ENCODE data around the gene RANBP1.
A peak's percentile ranks its signal among the peaks of the same experiment; 100 is the strongest.
"Not testable (repeated sequence)": the region's sequence is repeated elsewhere in the genome, so short reads cannot be mapped to it uniquely, and the experiment has no call there.

Gene RANBP1

DNA sequence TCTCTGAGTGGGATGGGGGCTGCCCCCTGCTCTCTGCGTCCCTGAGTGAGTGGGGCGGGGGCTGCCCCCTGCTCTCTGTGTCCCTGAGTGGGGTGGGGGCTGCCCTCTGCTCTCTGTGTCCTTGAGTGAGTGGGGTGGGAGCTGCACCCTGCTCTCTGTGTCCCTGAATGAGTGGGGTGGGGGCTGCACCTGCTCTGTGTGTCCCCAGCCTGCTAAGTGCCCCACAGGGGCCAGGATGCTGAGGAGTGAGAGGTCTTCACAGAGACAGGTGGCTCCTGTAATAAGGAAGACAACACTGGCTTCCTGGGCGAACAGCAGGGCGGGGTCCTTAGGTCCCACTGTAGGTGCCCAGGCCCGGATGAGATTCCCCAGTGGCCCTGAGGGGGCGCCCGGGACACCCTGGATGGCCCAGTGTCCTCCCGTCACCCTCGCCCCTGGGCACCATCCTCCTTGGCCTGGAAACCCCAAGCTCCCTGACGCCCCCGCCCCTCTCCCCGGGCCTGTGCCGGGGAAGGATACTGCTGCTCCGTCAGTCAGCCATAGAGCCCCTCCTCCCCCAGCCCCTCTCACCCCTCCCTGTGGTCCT lies 38.8 kb downstream of the RANBP1 start:
- no peak for DNase-seq (ENCODE audit: low spot score)

DNA sequence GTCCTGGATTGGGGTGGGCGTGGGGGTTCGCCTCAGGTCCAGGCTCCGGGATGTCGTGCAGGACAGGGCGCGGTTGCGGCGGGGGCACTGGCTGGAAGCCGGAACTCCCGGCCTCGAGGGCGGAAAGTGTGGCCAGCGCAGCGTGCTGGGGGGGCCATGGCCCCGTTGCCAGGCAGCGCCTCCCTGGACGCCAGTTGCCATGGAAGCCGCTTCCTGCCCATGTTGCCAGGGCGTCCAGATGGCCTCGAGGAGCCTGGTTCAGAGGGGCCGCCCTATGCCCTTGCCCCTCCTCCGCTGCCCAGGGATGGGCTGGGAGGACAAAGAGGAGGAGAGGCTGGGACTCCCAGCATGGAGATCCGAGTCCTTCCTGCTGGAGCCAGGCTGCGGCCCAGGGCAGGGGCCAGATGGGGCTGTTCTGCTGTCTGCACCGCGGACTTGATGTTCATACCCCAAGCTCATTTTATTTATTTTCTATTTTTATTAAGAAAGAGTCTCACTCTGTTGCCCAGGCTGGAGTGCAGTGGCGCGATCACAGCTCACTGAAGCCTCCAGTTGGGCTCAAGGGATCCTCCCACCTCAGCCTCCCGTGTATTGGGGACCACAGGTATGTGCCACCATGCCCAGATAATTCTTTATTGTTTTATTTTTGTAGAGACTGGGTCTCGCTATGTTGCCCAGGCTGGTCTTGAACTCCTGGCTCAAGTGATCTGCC lies 39.6 kb downstream of the RANBP1 start:
- DNase-seq (ENCODE audit: low spot score): no peak

DNA sequence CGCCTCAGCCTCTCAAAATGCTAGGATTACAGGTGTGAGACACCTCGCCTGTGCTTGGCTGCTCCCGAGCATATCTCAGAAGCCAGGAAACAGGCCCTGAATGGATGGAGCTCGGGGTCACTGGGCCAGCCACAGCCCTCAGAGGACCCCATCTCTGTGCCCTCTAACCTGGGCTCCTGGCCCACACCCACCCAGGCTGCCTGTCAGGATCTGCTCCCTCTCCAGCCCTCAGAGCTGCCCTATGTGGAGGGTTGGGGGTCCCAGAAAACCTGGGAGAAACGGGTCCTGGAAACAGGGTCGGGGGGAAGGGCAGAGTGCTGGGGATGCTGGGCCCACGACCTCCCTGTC lies 40.1 kb downstream of the RANBP1 start:
- no peak for DNase-seq (ENCODE audit: low spot score)

DNA sequence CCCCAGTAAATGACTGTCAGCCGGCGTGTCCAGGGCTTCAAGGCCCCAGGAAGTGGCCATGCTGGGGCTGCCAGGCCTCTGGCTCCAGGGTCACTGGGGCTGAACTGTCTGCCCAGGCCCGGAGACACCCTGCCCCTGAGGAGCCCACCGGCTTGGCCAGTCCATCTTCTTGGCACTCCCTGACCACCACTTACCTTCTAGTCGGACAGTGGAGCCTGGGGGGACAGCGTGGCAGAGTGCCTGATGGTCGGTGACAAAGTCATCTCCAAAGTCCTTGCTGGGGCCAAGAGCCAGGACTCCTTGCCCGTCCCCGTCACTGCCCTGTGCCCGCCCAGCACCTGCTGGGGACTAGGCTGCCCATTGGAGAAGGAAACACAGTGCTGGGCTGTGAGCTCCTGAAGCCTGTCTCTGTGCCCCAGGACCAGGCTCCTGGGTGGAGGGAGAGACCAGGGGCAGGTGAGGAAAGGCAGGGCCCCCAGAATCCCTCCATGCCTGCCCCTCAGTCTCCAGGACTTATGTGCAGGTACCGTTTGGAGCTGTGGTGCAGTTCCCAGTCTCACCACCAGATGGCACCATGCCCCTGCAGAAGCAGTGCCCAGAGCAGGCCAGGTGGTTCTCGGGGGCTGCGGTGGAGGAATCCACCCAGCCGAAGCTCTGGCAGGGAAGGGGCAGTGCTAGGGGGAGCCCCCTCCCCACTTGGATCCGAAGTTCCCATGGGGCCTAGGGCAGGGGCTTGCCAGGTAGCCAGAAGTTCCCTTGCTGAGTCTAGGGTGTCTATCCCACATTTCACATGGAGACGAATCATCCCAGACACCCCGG lies 40.9 kb downstream of the RANBP1 start:
- DNase-seq (ENCODE audit: low spot score): peak; percentile 77

DNA sequence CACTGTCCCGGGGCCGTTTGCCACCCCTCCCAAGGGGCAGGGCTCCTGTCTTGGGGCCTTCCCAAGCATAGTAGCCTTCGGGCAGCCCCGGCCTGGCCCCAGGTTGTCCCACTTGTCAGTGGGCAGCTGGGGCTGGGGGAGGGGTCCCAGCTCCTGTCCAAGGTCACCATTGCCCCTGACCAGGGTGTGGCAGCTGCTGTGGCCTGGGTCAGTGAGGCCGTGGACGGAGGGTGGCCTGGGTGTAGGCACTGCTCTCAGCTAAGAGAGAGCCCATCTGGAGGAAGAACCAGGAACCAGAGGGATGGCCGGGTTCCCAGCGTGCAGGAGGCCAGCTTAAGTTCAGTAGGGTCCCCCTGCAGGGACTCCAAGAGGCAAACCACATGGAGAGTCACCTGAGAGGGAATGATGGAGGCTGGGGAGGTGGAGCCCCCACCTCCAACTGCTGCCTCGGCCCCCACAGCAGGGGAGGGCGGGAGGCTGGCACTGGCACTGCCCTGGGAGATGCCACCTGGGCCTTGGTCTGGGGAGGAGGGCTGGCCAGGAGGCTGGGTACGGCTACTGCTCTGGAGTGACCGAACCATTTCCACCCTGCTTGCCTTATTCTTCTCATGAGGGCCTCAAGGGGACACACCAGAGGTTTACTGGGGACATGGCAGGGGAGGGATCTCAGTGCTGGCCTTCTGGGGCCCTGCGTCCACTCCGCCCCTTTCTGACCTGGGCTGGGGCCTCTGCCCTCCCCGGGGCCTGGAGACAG lies 41.7 kb downstream of the RANBP1 start:
- DNase-seq (ENCODE audit: low spot score): no peak

DNA sequence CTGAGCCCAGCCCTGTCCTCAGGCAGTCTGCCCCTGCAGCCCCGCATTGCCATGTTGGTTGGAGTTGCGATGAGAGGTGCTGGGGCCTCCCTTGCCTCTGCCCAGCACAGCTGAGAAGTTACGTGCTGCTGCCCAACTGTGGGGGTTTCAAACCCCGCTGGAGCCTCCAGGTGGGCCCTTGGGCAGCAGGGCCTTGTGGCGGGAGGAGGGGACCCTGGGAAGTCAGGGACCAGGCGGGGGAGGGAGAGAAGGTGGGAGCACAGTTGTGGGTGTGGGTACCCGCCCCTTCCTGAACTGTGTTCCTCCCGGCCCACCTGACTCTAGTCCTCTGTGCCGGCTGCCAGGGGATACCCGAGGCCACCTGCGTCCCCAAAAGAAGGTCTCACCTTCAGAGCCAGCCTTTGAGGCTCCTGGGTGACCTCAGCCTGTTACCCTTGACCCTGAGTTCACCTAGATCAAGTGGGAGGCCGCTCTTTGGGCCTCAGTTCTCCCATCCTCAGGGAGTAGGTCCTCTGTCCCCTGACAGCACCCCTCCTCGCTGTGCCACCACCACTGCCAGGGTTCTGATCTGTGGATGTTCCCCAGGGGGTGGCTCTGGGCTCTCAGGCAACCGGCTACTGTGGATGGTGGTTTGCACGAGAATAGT lies 42.6 kb downstream of the RANBP1 start:
- DNase-seq (ENCODE audit: low spot score): no peak

DNA sequence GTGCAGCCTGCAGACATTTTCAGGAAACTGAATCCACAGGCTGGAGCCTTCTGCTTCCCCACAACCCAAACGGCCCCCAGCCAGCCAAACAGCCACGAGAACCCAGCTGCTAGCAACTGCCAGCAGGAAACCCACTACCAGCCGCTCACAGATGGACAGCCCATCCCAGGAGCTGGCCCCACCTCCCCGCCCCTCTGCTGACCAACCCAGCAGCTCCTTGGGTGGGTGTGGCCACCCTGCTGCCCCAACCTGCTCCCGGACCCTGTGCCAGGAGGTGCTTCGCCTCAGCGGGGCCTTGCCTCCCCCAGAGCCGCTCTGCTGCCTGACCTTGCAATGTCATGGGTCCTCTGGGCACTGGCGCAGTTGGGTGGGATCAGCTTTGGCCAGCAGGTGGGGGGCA lies 43.2 kb downstream of the RANBP1 start:
- no peak for DNase-seq (ENCODE audit: low spot score)

DNA sequence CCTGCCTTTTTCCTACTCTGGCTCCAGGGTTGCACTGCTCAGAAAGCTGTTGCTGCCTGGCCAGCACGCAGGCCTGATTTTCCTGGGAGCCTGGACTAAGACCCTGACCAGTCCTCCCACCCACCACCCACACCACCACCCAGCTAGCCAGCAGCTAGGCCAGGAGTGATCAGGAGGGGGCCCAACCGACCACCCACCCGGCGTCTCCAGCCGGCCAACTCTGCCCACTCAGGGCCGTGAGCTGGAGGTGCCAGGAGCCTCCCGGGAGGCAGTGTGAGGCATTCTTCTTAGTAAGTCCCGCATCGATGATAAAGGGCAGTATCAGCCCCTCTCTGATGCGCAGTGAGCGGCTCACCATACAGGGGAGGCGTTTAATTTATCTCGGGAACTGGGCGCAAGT lies 43.6 kb downstream of the RANBP1 start:
- not testable (repeated sequence) for DNase-seq (ENCODE audit: low spot score)

DNA sequence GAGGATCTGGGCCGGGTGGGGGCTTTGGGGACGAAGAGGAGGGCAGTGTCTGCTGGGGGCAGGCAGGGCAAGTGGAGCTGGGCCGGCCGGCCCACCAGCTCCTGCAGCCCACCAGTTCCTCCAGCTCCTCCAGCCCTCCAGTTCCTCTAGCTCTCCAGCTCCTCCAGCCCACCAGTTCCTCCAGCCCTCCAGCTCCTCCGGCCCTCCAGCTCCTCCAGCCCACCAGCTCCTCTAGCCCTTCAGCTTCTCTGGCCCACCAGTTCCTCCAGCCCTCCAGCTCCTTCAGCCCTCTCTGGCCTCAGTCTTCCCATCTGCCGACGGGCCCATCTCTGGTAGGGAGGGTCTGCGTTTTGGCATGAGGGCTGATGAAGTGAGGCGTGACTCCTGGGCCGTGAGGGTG lies 44.1 kb downstream of the RANBP1 start:
- DNase-seq (ENCODE audit: low spot score): no peak

DNA sequence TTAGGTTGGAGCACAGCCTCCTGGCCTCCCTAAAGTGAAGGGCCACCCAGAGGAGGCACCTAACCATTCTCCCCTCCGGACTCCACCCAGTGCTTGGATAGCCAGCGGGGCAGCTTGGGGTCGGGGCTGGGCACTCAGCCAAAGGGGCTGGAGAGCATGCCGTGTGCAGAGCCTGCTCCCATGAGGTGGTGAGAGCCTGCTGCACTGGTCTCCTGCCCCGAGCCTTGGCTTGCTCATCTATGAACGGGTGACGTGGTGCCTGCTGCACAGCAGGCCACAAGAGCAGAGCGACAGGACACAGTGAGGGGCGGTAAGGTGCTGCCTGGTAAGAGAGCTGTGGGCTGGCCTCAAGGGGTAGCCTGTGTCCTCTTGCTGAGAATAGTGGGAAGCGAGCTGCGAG lies 49.0 kb downstream of the RANBP1 start:
- DNase-seq (ENCODE audit: low spot score): no peak

DNA sequence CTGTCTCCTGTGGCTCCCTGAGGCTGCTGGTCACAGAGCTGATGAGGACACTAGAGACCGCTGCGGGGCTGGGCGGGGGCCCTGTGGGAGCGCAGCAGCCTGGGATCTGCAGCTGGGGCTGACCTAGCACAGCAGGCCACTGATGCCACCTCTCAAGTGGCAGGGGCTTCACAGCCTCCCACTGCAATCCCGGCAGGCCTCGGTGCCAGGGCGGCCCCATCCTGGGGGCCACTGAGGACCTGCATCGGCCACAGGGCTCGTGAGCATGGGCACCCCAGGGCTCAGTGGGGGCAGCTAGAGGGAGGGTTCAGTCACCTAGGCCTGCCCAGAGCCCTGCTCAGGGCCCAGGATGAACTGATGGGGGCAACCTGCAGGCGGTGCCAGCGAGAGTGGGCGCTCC lies 49.5 kb downstream of the RANBP1 start:
- no peak for DNase-seq (ENCODE audit: low spot score)

DNA sequence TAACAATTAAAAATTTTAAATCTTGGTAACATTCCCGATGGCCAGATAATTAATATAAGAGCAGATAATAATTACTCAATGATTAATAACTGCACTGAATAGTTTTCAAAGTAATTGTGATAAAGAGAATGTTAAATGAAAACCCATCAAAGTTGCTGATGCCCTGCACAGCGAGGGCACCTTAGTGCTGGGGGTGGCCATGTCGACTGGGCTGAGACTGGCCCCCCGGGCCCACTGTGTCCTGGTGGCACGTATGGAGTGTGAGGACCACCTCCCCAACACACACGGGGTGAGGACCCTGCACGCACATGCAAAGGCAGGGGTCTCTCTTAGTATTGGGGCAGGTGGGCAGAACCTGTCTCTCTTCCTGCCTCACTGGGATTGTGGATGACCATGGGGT lies 50.0 kb downstream of the RANBP1 start:
- DNase-seq (ENCODE audit: low spot score): no peak

DNA sequence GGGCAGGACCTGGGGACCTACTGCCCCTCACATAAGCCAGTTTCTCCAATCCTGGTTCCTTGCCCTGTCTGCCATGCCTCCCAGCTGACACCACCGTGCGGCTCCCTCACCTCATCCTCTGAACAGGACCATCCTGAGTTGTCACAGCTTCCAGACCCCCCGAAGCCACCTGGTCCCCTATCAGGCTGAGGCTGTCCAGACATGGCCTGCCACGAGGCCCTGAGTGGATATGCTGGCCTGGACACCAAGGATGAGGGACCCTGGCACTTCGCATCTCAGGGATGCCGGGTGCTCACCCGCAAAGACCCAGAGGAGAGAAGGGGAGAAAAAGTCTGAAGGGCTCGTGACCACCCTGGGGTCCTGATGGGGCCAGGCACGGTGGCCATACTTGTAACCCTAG lies 50.8 kb downstream of the RANBP1 start:
- no peak for DNase-seq (ENCODE audit: low spot score)

DNA sequence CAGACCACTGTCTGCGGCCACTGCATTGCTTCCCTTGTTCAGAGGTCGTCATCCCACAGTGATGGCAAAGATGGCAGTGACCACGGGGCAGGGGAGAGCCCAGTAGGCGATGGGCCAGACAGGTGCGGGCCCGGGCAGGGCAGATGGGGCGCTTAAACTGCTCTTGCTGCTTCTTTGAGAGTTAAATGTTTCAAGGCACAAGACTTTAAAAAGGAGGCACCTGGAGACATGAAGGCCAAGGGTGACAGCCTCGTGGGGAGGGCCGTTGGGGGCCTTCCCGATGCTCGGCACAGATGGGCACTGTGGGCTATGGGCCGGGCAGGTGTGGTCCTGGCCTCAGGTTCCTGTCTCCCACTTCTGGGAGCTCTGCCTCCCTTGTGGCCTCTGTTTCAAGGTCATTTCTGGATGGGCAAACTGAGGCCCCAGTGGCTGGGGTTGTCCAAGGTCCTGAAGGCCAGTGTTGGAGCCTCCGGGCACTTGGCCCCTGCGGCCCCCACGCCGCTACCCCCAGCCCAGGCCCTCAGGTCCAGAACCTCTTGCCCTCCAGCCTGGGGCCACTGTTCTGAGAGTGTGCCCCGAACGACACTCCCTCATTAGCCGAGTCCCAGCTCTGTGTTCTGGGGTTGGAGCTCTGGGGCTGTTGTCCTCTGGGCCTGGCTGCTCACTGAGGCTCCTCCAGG lies 51.9 kb downstream of the RANBP1 start:
- no peak for DNase-seq (ENCODE audit: low spot score)

DNA sequence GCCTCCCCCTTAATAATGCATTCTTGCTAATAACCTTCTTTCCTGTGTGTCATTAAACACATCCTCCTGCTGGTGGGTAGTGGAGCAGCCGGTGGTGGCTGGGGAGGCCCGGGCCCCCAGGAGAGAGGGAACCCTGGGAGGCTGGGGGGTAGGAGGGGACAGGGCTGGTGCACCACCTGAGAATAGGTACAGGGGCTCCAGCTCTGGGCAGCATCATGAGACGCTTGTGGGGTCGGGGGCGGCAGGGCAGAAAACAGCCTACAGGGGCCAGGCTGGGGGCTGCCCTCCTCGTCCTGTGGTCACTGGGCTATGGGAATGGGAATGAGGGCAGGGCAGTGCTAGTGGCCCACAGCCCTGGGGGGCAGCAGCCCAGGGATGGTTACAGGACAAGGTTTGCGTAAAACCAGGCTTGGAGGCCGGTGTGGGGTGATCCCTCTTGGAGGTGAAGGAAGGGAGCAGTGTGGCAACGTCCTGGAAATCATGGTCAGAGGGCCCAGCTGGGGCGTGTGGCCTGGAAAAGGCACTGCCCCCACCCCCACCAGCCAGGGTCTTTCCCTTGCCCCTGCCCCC lies 53.4 kb downstream of the RANBP1 start:
- DNase-seq (ENCODE audit: low spot score): no peak

DNA sequence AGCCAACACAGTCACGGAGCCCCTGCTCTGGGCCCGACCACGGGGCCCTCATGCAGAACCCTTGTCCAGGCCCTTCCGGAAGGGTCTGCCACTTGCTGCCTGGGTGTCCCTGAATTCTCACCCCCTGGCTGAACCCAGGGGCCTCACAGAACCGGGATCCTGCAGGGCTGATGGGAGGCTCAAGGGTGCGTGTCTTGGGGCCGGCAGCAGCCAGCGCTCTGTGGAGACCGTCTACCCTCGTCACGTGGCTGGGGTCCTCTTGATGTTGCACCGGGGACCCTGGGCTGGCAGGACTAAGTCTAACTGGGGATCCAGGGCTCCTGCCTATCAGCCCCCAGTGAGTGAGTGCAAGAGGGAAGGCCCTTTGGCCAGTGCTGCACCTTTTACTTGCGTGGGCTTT lies 54.3 kb downstream of the RANBP1 start:
- no peak for DNase-seq (ENCODE audit: low spot score)

DNA sequence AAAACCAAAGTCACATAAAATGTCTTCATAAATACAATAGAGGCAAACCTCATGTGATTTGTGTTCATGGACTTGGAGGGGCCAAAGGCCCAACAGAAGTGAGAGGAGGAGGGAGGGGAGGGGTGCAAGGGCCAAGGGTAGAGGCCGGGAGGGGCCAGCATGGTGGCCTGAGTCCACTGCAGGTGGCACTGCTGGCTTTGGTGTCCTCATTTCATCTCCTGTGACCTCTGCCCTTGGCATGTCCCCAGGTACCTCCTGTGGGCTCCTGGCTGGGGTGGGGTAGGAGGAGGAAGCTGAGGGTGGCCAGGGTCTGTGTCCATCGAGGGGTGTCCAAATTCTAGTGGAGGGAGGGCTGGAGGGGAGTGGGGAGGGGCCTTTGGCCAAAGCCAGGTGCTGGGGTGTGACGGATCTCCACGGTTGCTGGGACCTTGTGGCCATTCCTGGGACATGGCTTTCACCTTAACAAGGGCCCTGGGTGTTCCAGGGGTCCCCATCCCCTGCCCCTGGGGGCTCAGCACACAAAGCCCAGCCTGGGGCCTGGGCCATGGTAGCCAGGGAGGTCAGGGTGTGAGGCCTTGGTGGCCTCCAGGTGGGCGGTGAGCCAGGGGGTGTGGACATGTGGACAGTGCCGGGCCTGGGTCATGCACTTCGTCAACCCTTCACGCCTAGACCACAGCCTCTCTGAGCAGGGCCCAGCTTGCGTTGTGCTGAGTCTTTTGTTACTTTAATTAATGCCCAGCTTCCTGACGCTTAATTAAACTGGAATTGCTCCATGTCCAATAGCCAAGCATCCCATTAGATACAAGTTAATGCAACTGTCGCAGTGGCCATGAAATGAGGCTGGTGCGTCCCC lies 55.6 kb downstream of the RANBP1 start:
- no peak for DNase-seq (ENCODE audit: low spot score)

DNA sequence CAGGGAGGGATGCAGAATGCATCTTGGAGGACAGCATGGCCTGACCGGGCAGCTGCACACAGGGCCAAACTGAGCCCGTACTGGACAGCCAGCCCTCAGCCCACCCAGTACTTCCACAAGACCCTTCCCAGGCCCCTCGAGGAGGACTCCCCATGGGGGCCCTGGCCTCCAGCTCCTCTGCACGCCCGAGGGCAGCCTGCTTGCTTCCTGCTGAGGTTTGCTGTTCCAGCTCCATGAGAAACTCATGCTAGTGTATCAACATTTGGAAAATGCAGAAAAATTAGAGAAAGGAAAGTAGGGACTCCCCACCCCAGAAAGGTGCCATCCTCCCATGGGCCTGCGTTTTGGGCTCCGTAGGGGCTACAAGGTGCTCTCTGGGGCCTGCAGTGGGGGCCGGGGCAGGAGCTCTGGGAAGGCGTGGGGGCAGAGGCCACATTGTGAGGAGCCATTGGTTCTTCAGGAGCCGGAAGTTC lies 56.3 kb downstream of the RANBP1 start:
- DNase-seq (ENCODE audit: low spot score): no peak

DNA sequence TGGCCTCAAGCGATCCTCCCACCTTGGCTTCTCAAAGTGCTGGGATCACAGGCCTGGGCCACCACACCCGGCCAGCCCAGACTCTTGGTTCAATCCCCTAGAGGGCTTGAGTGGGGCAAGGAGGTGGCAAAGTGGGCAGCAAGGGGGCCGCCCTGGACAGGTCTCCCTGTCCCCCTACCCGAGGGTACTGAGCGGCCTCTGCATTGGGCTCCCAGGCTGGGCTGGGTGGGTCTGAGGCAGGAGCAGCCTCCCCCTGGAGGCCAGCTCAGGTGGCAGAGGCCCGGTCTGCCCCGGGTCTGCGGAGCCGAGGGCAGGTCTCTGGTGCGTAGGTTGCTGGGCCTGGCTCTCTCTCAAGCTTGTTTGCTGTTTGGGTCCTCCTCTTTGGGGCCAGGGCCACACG lies 57.3 kb downstream of the RANBP1 start:
- DNase-seq (ENCODE audit: low spot score): no peak

DNA sequence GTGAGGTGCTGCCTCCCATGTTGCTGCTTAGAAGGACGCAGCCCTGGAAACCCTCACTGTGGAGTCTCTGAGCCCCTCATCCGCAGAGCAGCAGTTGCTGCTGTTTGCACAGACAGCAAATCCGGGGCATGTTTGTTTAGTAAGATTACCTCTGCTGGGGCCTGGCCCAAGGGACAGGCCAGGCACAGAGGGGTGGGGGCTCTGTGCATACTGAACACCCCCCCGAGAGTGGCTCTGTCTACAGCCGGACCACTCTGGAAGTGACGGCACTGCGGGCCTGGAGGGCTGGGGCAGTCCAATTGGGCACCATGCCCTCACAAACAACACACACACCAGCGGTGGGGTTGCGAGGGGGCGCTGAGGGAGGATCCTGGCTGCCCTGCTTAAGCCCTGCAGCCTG lies 57.9 kb downstream of the RANBP1 start:
- no peak for DNase-seq (ENCODE audit: low spot score)
